Natural killer cell (primary cell): ENCODE results near the gene VPS26B. TPM values are rescaled to one million over a fixed set of nuclear protein-coding genes. Genes with fewer than 3 reads are reported as not detected.

Source experiments
- ATAC-seq, 3 donors: fragments of 150-1000 bp in 2 of 3; fragments of 200-7000 bp in 1 of 3; cut with Tn5 transposase; 1 replicate in 1 of 3; 2 replicates in 2 of 3; pipeline ENCODE4 v1.10.0; 2021; ENCODE audit warnings: mild to moderate bottlenecking in 2 of 3, moderate library complexity in 2 of 3
- DNase-seq, 2 donors: peaks; one replicate each; pipeline versions ENCODE4 v3.0.0 to v3.0.0-alpha.2; 2013 to 2021; ENCODE audit warnings: mixed read lengths in 1 of 2
- H3K27ac ChIP-seq: one replicate; pipeline ENCODE4 v1.5.1; 2013; ENCODE audit warnings: mild to moderate bottlenecking, low read length
- H3K27me3 ChIP-seq: one replicate; pipeline ENCODE4 v1.6.1; 2013; ENCODE audit warnings: low read length; ENCODE audit not compliant: control insufficient read depth, insufficient read depth
- H3K36me3 ChIP-seq: one replicate; pipeline ENCODE4 v1.6.1; 2013; ENCODE audit warnings: low read length; ENCODE audit not compliant: control insufficient read depth, insufficient read depth
- H3K4me1 ChIP-seq: one replicate; pipeline ENCODE4 v1.6.1; 2013; ENCODE audit warnings: low read length; ENCODE audit not compliant: control insufficient read depth, insufficient read depth
- H3K4me3 ChIP-seq: one replicate; pipeline ENCODE4 v1.5.1; 2013; ENCODE audit warnings: low read length
- H3K9me3 ChIP-seq: one replicate; pipeline ENCODE4 v1.6.1; 2013; ENCODE audit warnings: low read length; ENCODE audit not compliant: control insufficient read depth, insufficient read depth
- H3K27ac Mint-ChIP-seq, 2 donors: one replicate each; pipeline ENCODE4 v1.8.0; 2022; ENCODE audit warnings: mild to moderate bottlenecking in 2 of 2, mixed read lengths in 2 of 2, moderate library complexity in 1 of 2
- H3K27me3 Mint-ChIP-seq, 2 donors: one replicate each; pipeline ENCODE4 v1.8.0; 2022; ENCODE audit warnings: low read depth in 2 of 2, mixed read lengths in 2 of 2
- H3K36me3 Mint-ChIP-seq: one replicate; pipeline ENCODE4 v1.8.0; 2022; ENCODE audit warnings: mixed read lengths
- H3K4me1 Mint-ChIP-seq, 2 donors: one replicate each; pipeline ENCODE4 v1.8.0; 2022; ENCODE audit warnings: mixed read lengths in 2 of 2
- H3K4me3 Mint-ChIP-seq: one replicate; pipeline ENCODE4 v1.8.0; 2022; ENCODE audit warnings: mild to moderate bottlenecking, moderate library complexity, mixed read lengths
- H3K9me3 Mint-ChIP-seq, 2 donors: one replicate each; pipeline ENCODE4 v1.8.0; 2022; ENCODE audit warnings: mixed read lengths in 2 of 2
- WGBS: methylation state at CpG from one replicate; pipeline ENCODE4 v1.1.7; 2013; ENCODE audit warnings: missing lambda C conversion rate; ENCODE audit not compliant: insufficient coverage; 5-methylcytosine and 5-hydroxymethylcytosine counted together
- intact Hi-C: fragments of 100-400 bp; cut with micrococcal nuclease; formaldehyde crosslinking; loops from one replicate; pipeline ENCODE4 v1.14.2; 2022
- total RNA-seq, 4 donors: library from RNA; stranded (reverse); fragments of 120-200 nt in 1 of 4; gene quantifications; one replicate each; pipeline versions ENCODE4 v1.2.3 to v1.2.4, GENCODE V29; 2013 to 2022
- TF ChIP-seq, protein P1 (sequence below): fragments of 200-600 bp; IDR thresholded peaks from one replicate; pipeline ENCODE4 v1.8.0; 2022; ENCODE audit warnings: antibody characterized with exemption

Gene VPS26B
- total RNA-seq, 3 donors from 2014 or later (not counting 1 experiment from before 2014, with no cell fraction given): 83.0 to 113 (median 107) TPM

DNA sequence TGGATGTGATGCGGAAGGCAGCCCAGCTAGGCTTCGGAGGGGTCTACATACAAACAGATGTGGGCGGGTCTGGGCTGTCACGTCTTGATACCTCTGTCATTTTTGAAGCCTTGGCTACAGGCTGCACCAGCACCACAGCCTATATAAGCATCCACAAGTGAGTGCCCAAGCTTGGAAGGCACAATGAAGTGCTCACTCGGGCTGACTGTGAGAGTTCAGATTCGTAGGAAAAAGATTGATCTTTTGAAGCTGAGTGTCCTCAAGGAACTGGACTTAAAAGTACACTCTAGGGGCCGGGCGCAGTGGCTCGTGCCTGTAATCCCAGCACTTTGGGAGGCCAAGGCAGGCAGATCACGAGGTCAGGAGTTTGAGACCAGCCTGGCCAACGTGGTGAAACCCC is 32.6 kb downstream of the VPS26B start:
- no peak overlapping the region for H3K4me3 ChIP-seq
- intact Hi-C loops: no loop called here

DNA sequence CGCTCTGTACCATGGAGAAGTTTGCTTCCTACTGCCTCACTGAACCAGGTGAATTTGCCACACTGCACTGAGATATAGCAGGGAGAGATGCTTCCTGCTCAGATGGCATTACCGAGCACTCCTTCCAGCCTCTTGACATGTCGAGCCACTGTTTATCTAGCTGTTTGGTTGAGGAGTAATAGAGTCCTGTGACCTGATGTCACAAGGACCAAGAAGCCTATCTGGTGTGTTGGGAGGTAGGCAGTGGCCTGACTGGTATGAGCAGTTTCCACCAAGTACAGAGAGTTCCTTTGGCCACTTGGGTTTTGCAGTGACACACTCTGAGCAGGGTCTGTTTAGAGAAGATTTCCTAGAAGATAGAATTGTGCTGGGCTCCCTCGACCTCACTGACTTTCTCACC is 34.1 kb downstream of the VPS26B start:
- H3K36me3 ChIP-seq: peaks cover 45% of the 10 kb centered on the region
- no peak overlapping the region for H3K27ac Mint-ChIP-seq
- H3K4me1 Mint-ChIP-seq: peaks cover 6 to 28% of the 10 kb centered on the region in 2 donors
- no peaks in the 10 kb centered on the region for H3K27me3 Mint-ChIP-seq
- 95% methylated on average over 4 of the region's 4 CpGs for WGBS
- peaks cover 14% of the 10 kb centered on the region for H3K4me1 ChIP-seq
- TF ChIP-seq, protein P1, sequence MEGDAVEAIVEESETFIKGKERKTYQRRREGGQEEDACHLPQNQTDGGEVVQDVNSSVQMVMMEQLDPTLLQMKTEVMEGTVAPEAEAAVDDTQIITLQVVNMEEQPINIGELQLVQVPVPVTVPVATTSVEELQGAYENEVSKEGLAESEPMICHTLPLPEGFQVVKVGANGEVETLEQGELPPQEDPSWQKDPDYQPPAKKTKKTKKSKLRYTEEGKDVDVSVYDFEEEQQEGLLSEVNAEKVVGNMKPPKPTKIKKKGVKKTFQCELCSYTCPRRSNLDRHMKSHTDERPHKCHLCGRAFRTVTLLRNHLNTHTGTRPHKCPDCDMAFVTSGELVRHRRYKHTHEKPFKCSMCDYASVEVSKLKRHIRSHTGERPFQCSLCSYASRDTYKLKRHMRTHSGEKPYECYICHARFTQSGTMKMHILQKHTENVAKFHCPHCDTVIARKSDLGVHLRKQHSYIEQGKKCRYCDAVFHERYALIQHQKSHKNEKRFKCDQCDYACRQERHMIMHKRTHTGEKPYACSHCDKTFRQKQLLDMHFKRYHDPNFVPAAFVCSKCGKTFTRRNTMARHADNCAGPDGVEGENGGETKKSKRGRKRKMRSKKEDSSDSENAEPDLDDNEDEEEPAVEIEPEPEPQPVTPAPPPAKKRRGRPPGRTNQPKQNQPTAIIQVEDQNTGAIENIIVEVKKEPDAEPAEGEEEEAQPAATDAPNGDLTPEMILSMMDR: no peak
- no peak overlapping the region for H3K4me3 Mint-ChIP-seq
- no peak overlapping the region for H3K4me3 ChIP-seq
- H3K9me3 Mint-ChIP-seq: no peaks in the 10 kb centered on the region
- H3K27me3 ChIP-seq: no peaks in the 10 kb centered on the region
- no peak overlapping the region for H3K27ac ChIP-seq
- intact Hi-C loops: no loop called here
- H3K36me3 Mint-ChIP-seq: peaks cover 7% of the 10 kb centered on the region
- ATAC-seq (no peak), DNase-seq (no peak)
- H3K9me3 ChIP-seq: no peaks in the 10 kb centered on the region

More for the DNA sequence above, 32.6 kb downstream of the VPS26B start:
- WGBS: 94% methylated on average over 11 of the region's 11 CpGs
- H3K4me1 Mint-ChIP-seq: peaks cover 18 to 41% of the 10 kb centered on the region in 2 donors
- H3K27ac Mint-ChIP-seq: no peak overlapping the region
- peaks cover 7% of the 10 kb centered on the region for H3K36me3 Mint-ChIP-seq
- H3K27me3 Mint-ChIP-seq: no peaks in the 10 kb centered on the region
- H3K27ac ChIP-seq: no peak overlapping the region
- H3K4me3 Mint-ChIP-seq: no peak overlapping the region
- H3K9me3 ChIP-seq: no peaks in the 10 kb centered on the region
- ATAC-seq (no peak), DNase-seq (no peak)
- H3K27me3 ChIP-seq: no peaks in the 10 kb centered on the region
- H3K4me1 ChIP-seq: peaks cover 20% of the 10 kb centered on the region
- peaks cover 31% of the 10 kb centered on the region for H3K36me3 ChIP-seq
- TF ChIP-seq, protein P1: no peak
- H3K9me3 Mint-ChIP-seq: no peaks in the 10 kb centered on the region

GRCh38 chr11:134260503-134260902 is 36.0 kb downstream of the VPS26B start:
- Histone ChIP-seq H3K36me3 (peaks cover 48% of the 10 kb centered on the region), H3K9me3 (no peaks in the 10 kb centered on the region), H3K27me3 (no peaks in the 10 kb centered on the region), H3K4me3 (no peak overlapping the region), H3K4me1 (peaks cover 7% of the 10 kb centered on the region), H3K27ac (no peak overlapping the region)
- no peaks in the 10 kb centered on the region for H3K27me3 Mint-ChIP-seq
- ATAC-seq (no peak), DNase-seq (no peak)
- H3K4me3 Mint-ChIP-seq: no peak overlapping the region
- no peak overlapping the region for H3K27ac Mint-ChIP-seq
- peaks cover 0 to 13% of the 10 kb centered on the region in 2 donors for H3K4me1 Mint-ChIP-seq
- peaks cover 7% of the 10 kb centered on the region for H3K36me3 Mint-ChIP-seq
- TF ChIP-seq, protein P1: no peak
- intact Hi-C loops: no loop called here
- H3K9me3 Mint-ChIP-seq: no peaks in the 10 kb centered on the region

DNA sequence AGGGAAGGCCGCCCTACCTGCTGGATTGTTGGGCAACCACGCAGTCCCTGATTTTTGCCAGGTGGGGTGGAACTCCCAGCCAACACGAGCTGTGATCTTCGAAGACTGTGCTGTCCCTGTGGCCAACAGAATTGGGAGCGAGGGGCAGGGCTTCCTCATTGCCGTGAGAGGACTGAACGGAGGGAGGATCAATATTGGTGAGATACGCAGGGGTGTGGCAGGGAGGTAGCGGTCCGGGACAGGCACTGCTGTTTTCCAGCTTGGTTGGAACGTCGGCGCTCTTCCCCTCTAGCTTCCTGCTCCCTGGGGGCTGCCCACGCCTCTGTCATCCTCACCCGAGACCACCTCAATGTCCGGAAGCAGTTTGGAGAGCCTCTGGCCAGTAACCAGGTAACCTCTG is 36.5 kb downstream of the VPS26B start:
- no peak overlapping the region for H3K4me3 Mint-ChIP-seq
- H3K36me3 ChIP-seq: peaks cover 48% of the 10 kb centered on the region
- peaks cover 7% of the 10 kb centered on the region for H3K36me3 Mint-ChIP-seq
- peaks cover 7% of the 10 kb centered on the region for H3K4me1 ChIP-seq
- no peaks in the 10 kb centered on the region for H3K9me3 Mint-ChIP-seq
- no peak overlapping the region for H3K27ac ChIP-seq
- no peaks in the 10 kb centered on the region for H3K27me3 ChIP-seq
- no peak overlapping the region for H3K4me3 ChIP-seq
- no peak overlapping the region for H3K27ac Mint-ChIP-seq
- peaks cover 0 to 8% of the 10 kb centered on the region in 2 donors for H3K4me1 Mint-ChIP-seq
- no peak for DNase-seq
- intact Hi-C loops: no loop called here
- TF ChIP-seq, protein P1: no peak
- 95% methylated on average over 16 of the region's 16 CpGs for WGBS
- no peaks in the 10 kb centered on the region for H3K27me3 Mint-ChIP-seq
- ATAC-seq: no peak
- no peaks in the 10 kb centered on the region for H3K9me3 ChIP-seq
